CD4-positive, alpha-beta T cell (primary cell): ENCODE results near the gene C20orf144. TPM values are rescaled to one million over a fixed set of nuclear protein-coding genes. Genes with fewer than 3 reads are reported as not detected.
A peak's percentile ranks its signal among the peaks of the same experiment; 100 is the strongest.

Source experiments
- ATAC-seq: fragments of 200-7000 bp; cut with Tn5 transposase; one replicate; pipeline ENCODE4 v1.10.0; 2022; ENCODE audit warnings: mild to moderate bottlenecking; ENCODE audit not compliant: poor library complexity
- CTCF ChIA-PET: fragments of 350-600 bp; sonication (Branson Sonifier 250); formaldehyde crosslinking; loops from one replicate; lab custom pipeline; 2021; ENCODE audit warnings: antibody characterized with exemption, inconsistent platforms; lab: Charles Lee
- POLR2A ChIA-PET: fragments of 350-600 bp; sonication (Branson Sonifier 250); formaldehyde crosslinking; loops from one replicate; lab custom pipeline; 2021; ENCODE audit warnings: antibody characterized with exemption, inconsistent platforms; lab: Charles Lee
- DNase-seq, 14 experiments: peaks; one replicate each; pipeline ENCODE4 v3.0.0-alpha.2; 2013 to 2020; ENCODE audit warnings: mixed read lengths in 2 of 14
- H3K27ac ChIP-seq, 2 donors: one replicate each; pipeline versions ENCODE4 v1.5.1 to v1.7.0; 2013; ENCODE audit warnings: low read length in 2 of 2, low read depth in 1 of 2, mild to moderate bottlenecking in 1 of 2
- H3K27me3 ChIP-seq, 2 experiments: 1 replicate in 1 of 2; 2 replicates in 1 of 2; pipeline versions ENCODE4 v1.6.1 to v1.7.0; 2013; ENCODE audit warnings: low read length in 2 of 2, control low read depth in 1 of 2, mild to moderate bottlenecking in 1 of 2, moderate library complexity in 1 of 2; ENCODE audit not compliant: insufficient read depth in 2 of 2, control insufficient read depth in 1 of 2
- H3K36me3 ChIP-seq: one replicate; pipeline ENCODE4 v1.6.1; 2013; ENCODE audit warnings: low read length, control low read depth; ENCODE audit not compliant: insufficient read depth
- H3K4me1 ChIP-seq: one replicate; pipeline ENCODE4 v1.6.1; 2013; ENCODE audit warnings: low read length, control low read depth; ENCODE audit not compliant: insufficient read depth
- H3K4me3 ChIP-seq: one replicate; pipeline ENCODE4 v1.5.1; 2013; ENCODE audit warnings: mild to moderate bottlenecking, low read length, moderate library complexity
- H3K9me3 ChIP-seq, 2 experiments: 1 replicate in 1 of 2; 2 replicates in 1 of 2; pipeline versions ENCODE4 v1.6.1 to v1.7.0; 2013; ENCODE audit warnings: low read length in 2 of 2, mild to moderate bottlenecking in 2 of 2, control low read depth in 1 of 2, moderate library complexity in 1 of 2; ENCODE audit not compliant: control insufficient read depth in 1 of 2, insufficient read depth in 1 of 2
- H3K27ac Mint-ChIP-seq: one replicate; pipeline ENCODE4 v1.8.0; 2020; ENCODE audit warnings: mixed read lengths
- H3K27me3 Mint-ChIP-seq: one replicate; pipeline ENCODE4 v1.8.0; 2021; ENCODE audit warnings: mixed read lengths
- H3K36me3 Mint-ChIP-seq: one replicate; pipeline ENCODE4 v1.8.0; 2021; ENCODE audit warnings: low read depth, mixed read lengths
- H3K4me1 Mint-ChIP-seq: one replicate; pipeline ENCODE4 v1.8.0; 2021; ENCODE audit warnings: low read depth, mixed read lengths
- H3K4me3 Mint-ChIP-seq: one replicate; pipeline ENCODE4 v1.8.0; 2020; ENCODE audit warnings: mild to moderate bottlenecking, mixed read lengths
- H3K9me3 Mint-ChIP-seq: one replicate; pipeline ENCODE4 v1.8.0; 2020; ENCODE audit warnings: mixed read lengths
- intact Hi-C, 2 experiments: fragments of 100-400 bp; cut with DNase I in 1 of 2; cut with micrococcal nuclease in 1 of 2; formaldehyde crosslinking; loops; one replicate each; pipeline versions ENCODE4 v1.15.1 to v1.9.0; 2023 to 2025; cut with DNase I, micrococcal nuclease
- total RNA-seq, 174 experiments: library from RNA in 2 of 174; stranded (reverse) in 2 of 174; gene quantifications; one replicate each; pipeline ENCODE4 v1.2.3 and lab custom pipeline; 2021 to 2026
- TF ChIP-seq, protein P1 (sequence below): fragments of 200-600 bp; IDR thresholded peaks from one replicate; pipeline ENCODE4 v1.8.0; 2022; ENCODE audit warnings: antibody characterized with exemption, mild to moderate bottlenecking

The C20orf144 gene
- total RNA-seq, 2 experiments from 2014 or later: 0.17 to 0.19 TPM

DNA sequence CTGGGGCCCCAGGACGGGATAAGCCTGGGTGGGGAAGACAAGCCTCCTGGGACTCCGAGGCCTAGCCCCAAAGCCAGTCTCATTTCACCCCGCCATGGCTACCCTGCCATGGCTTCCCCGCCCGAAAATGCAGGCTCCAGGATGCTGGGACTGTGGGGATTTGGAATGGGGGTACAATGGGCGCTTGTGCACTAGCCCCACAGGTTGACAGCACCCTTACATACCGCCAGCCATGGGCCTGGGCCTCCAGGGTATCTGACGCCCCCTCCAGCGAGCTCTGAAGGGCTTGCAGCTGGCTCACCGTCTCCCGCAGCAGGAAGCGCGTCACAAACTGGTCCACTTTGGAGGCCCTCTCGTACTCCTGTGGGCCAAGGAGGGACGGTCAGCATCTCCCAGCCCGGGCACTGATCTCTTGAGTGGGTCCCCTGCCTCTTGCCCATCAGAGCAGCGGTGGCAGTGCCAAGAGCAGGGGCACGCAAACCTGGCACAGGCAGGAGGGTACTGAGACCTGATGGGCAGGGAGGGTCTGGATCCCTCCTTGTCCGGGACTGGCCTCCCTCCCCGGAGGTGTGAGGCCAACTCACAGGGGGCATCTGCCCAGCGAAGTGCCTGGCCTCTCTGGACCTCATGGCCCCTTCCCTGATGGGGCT, 2.0 kb upstream of the C20orf144 start:
- Histone ChIP-seq H3K9me3 (no peaks in the 10 kb centered on the region), H3K4me3 (no peak overlapping the region), H3K27ac (no peak overlapping the region), H3K4me1 (peaks cover 28% of the 10 kb centered on the region), H3K27me3 (no peaks in the 10 kb centered on the region), H3K36me3 (no peaks in the 10 kb centered on the region)
- CTCF ChIA-PET: no interaction called here
- H3K9me3 Mint-ChIP-seq: no peaks in the 10 kb centered on the region
- no peaks in the 10 kb centered on the region for H3K27me3 Mint-ChIP-seq
- TF ChIP-seq, protein P1, sequence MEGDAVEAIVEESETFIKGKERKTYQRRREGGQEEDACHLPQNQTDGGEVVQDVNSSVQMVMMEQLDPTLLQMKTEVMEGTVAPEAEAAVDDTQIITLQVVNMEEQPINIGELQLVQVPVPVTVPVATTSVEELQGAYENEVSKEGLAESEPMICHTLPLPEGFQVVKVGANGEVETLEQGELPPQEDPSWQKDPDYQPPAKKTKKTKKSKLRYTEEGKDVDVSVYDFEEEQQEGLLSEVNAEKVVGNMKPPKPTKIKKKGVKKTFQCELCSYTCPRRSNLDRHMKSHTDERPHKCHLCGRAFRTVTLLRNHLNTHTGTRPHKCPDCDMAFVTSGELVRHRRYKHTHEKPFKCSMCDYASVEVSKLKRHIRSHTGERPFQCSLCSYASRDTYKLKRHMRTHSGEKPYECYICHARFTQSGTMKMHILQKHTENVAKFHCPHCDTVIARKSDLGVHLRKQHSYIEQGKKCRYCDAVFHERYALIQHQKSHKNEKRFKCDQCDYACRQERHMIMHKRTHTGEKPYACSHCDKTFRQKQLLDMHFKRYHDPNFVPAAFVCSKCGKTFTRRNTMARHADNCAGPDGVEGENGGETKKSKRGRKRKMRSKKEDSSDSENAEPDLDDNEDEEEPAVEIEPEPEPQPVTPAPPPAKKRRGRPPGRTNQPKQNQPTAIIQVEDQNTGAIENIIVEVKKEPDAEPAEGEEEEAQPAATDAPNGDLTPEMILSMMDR: no peak
- intact Hi-C loops: loop anchor here (5.0 to 10.0 kb wide), 6 partner anchors 75 to 1705 kb away; partner anchors contain the start of genes CDK5RAP1 (in 1 of the 2), DYNLRB1 (in 1 of the 2), PDRG1 (in 1 of the 2) and SNTA1 (in 1 of the 2)
- H3K4me1 Mint-ChIP-seq: peaks cover 22% of the 10 kb centered on the region
- H3K27ac Mint-ChIP-seq: no peak overlapping the region
- H3K36me3 Mint-ChIP-seq: no peaks in the 10 kb centered on the region
- POLR2A ChIA-PET: interaction anchor here (0.7 kb wide), 1 partner anchor 170 kb away, joined by 3 read pairs; the partner anchor contains the start of gene CBFA2T2
- ATAC-seq (no peak), DNase-seq (no peak)
- no peak overlapping the region for H3K4me3 Mint-ChIP-seq

DNA sequence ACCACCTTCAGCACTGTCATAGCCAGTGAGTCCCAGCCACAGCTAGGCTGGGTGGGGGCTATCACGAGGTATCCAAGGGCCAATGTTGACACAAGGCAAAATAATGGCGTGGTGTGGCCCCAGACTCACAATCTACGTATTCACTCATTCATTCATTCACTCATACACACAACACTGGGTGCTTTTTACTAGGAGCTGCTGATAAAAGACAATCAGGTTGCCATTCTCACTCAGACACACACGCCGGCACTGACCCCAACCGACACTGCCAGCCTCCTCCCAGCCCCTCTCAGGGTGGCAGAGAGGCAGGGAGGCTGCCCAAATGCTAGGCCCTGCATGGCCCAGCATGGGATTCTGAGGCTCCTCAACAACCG, 1.5 kb upstream of the C20orf144 start:
- no peak for ATAC-seq
- ChIA-PET POLR2A (interaction anchor here (0.7 kb wide), 1 partner anchor 171 kb away, joined by 3 read pairs; the partner anchor contains the start of gene CBFA2T2), CTCF (no interaction called here)
- Histone ChIP-seq H3K4me1 (peaks cover 28% of the 10 kb centered on the region), H3K36me3 (no peaks in the 10 kb centered on the region), H3K9me3 (no peaks in the 10 kb centered on the region), H3K27ac (no peak overlapping the region), H3K27me3 (no peaks in the 10 kb centered on the region), H3K4me3 (no peak overlapping the region)
- intact Hi-C loops: loop anchor here (5.0 to 10.0 kb wide), 6 partner anchors 74 to 1706 kb away; partner anchors contain the start of genes CDK5RAP1 (in 1 of the 2), DYNLRB1 (in 1 of the 2), PDRG1 (in 1 of the 2) and SNTA1 (in 1 of the 2)
- TF ChIP-seq, protein P1: no peak
- Mint-ChIP-seq H3K36me3 (no peaks in the 10 kb centered on the region), H3K27ac (no peak overlapping the region), H3K4me1 (peaks cover 27% of the 10 kb centered on the region), H3K27me3 (no peaks in the 10 kb centered on the region), H3K4me3 (no peak overlapping the region), H3K9me3 (no peaks in the 10 kb centered on the region)
- no peak for DNase-seq

DNA sequence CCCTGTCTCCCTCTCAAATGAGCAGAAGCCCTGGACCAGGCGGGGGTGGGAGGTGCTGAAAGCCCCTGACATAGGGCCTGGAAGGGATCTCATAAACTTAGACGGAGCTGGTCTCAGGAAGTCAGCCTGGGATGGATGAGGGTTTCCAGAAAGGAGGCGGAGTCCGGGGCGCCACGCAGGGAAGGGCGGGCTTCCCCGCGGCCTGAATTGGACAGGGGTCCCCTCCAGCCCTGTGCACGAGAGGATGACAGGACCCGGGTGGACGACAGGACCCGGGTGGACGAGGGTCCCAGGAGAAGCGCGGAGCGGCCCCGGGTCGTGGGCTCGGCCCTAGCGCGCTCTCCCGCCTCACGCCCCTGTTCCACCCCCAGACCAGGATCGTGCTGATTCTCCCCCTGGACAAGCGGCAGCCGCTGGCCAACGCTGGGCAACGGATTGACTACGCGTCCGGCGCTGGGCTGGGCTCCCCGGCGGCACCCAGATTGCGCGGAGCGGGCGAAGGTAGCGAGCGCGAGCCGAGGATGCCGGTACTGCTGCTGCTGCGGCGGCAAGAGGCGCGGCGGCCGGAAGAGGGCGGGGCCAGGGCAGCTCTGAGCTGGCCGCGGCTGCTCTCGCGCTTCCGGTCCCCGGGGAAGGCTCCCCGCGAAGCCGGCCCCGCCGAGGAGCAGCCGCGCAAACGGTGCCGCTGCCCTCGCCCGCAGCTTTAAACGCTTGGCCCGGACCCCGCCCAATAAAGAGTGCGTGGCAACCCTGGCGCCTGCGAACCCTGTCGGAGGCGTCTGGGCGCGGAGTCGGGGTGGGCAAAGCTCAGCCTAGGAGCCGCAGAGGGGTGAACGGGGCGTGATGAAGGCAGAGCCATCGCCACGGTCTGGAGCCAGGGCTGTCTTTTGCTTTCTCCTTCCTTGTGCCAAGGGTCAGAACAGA, 1.3 kb downstream of the C20orf144 start:
- peaks cover 49% of the 10 kb centered on the region for H3K4me1 ChIP-seq

More for the DNA sequence above, 1.3 kb downstream of the C20orf144 start:
- Histone ChIP-seq H3K4me3 (peak overlapping the region; percentile 91), H3K36me3 (no peaks in the 10 kb centered on the region), H3K9me3 (no peaks in the 10 kb centered on the region), H3K27ac (peak overlapping the region; percentile 88 to 92), H3K27me3 (no peaks in the 10 kb centered on the region)
- Mint-ChIP-seq H3K36me3 (no peaks in the 10 kb centered on the region), H3K4me3 (peak overlapping the region; percentile 88), H3K9me3 (no peaks in the 10 kb centered on the region), H3K27me3 (no peaks in the 10 kb centered on the region), H3K27ac (peak overlapping the region; percentile 83), H3K4me1 (peaks cover 35% of the 10 kb centered on the region)
- ATAC-seq: peak; percentile 70
- CTCF ChIA-PET: interaction anchor here (0.8 to 1.8 kb wide), 4 partner anchors 22 to 69 kb away, joined by 3 to 6 read pairs (median 4); no protein-coding TSS in a partner anchor
- POLR2A ChIA-PET: interaction anchor here (0.7 to 3.3 kb wide), 17 partner anchors 10 to 449 kb away, joined by 3 to 28 read pairs (median 5); partner anchors contain the start of genes CBFA2T2, EIF2S2, PXMP4 and RALY
- peak; percentile 66 to 93 (median 83) for DNase-seq
- intact Hi-C loops: loop anchor here (5.0 to 10.0 kb wide), 6 partner anchors 71 to 1709 kb away; partner anchors contain the start of genes CDK5RAP1 (in 1 of the 2), DYNLRB1 (in 1 of the 2), PDRG1 (in 1 of the 2) and SNTA1 (in 1 of the 2)
- TF ChIP-seq, protein P1: no peak
